ENCODE data around the gene POU5F1.
"Not testable (repeated sequence)": the region's sequence is repeated elsewhere in the genome, so short reads cannot be mapped to it uniquely, and the experiment has no call there.

POU5F1 gene

GRCh38 chr6:31197559-31198305 is 27.2 kb upstream of the POU5F1 start:
- no peaks in the 10 kb centered on the region for H3K36me3 ChIP-seq (ENCODE audit: insufficient read depth)
- peak overlapping the region; percentile 96 for H3K27ac ChIP-seq
- peaks cover 20% of the 10 kb centered on the region; the same call in 1 of the 2 replicates for H3K79me2 ChIP-seq (ENCODE audit: insufficient read depth, low read depth)
- no peaks in the 10 kb centered on the region for H3K27me3 ChIP-seq (ENCODE audit: insufficient read depth, low read depth)
- peak overlapping the region; percentile 95 for H3K9ac ChIP-seq
- peak overlapping the region; percentile 64 for H2AFZ ChIP-seq (ENCODE audit: low read depth)
- no peaks in the 10 kb centered on the region for H4K20me1 ChIP-seq (ENCODE audit: insufficient read depth)
- peaks cover 42% of the 10 kb centered on the region for H3K4me1 ChIP-seq (ENCODE audit: low read depth, poor library complexity, severe bottlenecking)
- TF ChIP-seq CTCF (conservative IDR thresholded peaks at IDR 0.05; ENCODE audit: low read depth, low read length), result no peak
- no peak overlapping the region for H3K4me3 ChIP-seq (IDR thresholded peaks at IDR 0.05; ENCODE audit: insufficient read depth, low read depth, low read length)
- H3K4me2 ChIP-seq, result peak overlapping the region; percentile 71; the same call in 1 of the 2 replicates

GRCh38 chr6:31196251-31197022 is 26.0 kb upstream of the POU5F1 start:
- not testable (repeated sequence) for H3K4me3 ChIP-seq (IDR thresholded peaks at IDR 0.05; ENCODE audit: insufficient read depth, low read depth, low read length); H3K27me3 ChIP-seq (ENCODE audit: insufficient read depth, low read depth); H3K36me3 ChIP-seq (ENCODE audit: insufficient read depth); H3K9ac ChIP-seq; H2AFZ ChIP-seq (ENCODE audit: low read depth); H4K20me1 ChIP-seq (ENCODE audit: insufficient read depth)
- H3K79me2 ChIP-seq (ENCODE audit: insufficient read depth, low read depth), result peaks cover 20% of the 10 kb centered on the region; the same call in 1 of the 2 replicates
- 0 out of 2 replicates have a peak overlapping the region, but pooled peaks have one; percentile 96 for H3K27ac ChIP-seq
- peaks cover 38% of the 10 kb centered on the region for H3K4me1 ChIP-seq (ENCODE audit: low read depth, poor library complexity, severe bottlenecking)
- peak overlapping the region; percentile 10; the same call in 1 of the 2 replicates for H3K4me2 ChIP-seq

GRCh38 chr6:31195308-31195979 is 25.0 kb upstream of the POU5F1 start:
- not testable (repeated sequence) for H3K27me3 ChIP-seq (ENCODE audit: insufficient read depth, low read depth); H4K20me1 ChIP-seq (ENCODE audit: insufficient read depth); H3K36me3 ChIP-seq (ENCODE audit: insufficient read depth); H3K27ac ChIP-seq; H3K4me3 ChIP-seq (IDR thresholded peaks at IDR 0.05; ENCODE audit: insufficient read depth, low read depth, low read length); H3K9ac ChIP-seq; H3K4me2 ChIP-seq; H2AFZ ChIP-seq (ENCODE audit: low read depth)
- Histone ChIP-seq H3K79me2 (ENCODE audit: insufficient read depth, low read depth) (peaks cover 18% of the 10 kb centered on the region; the same call in 1 of the 2 replicates), H3K4me1 (ENCODE audit: low read depth, poor library complexity, severe bottlenecking) (peaks cover 42% of the 10 kb centered on the region)

GRCh38 chr6:31194061-31194834 is 23.8 kb upstream of the POU5F1 start:
- no peaks in the 10 kb centered on the region for H3K36me3 ChIP-seq (ENCODE audit: insufficient read depth)
- H3K27me3 ChIP-seq (ENCODE audit: insufficient read depth, low read depth), result no peaks in the 10 kb centered on the region
- peaks cover 39% of the 10 kb centered on the region for H3K4me1 ChIP-seq (ENCODE audit: low read depth, poor library complexity, severe bottlenecking)
- H3K4me3 ChIP-seq (IDR thresholded peaks at IDR 0.05; ENCODE audit: insufficient read depth, low read depth, low read length), result no peak overlapping the region
- H4K20me1 ChIP-seq (ENCODE audit: insufficient read depth), result no peaks in the 10 kb centered on the region
- H3K27ac ChIP-seq, result no peak overlapping the region
- TF ChIP-seq CTCF (conservative IDR thresholded peaks at IDR 0.05; ENCODE audit: low read depth, low read length), result no peak
- H3K4me2 ChIP-seq, result no peak overlapping the region
- no peak overlapping the region for H3K9ac ChIP-seq
- H2AFZ ChIP-seq (ENCODE audit: low read depth), result no peak overlapping the region
- peaks cover 8% of the 10 kb centered on the region; the same call in 1 of the 2 replicates for H3K79me2 ChIP-seq (ENCODE audit: insufficient read depth, low read depth)

GRCh38 chr6:31193206-31193605 is 22.7 kb upstream of the POU5F1 start:
- peaks cover 32% of the 10 kb centered on the region for H3K4me1 ChIP-seq (ENCODE audit: low read depth, poor library complexity, severe bottlenecking)
- H2AFZ ChIP-seq (ENCODE audit: low read depth), result no peak overlapping the region
- no peak overlapping the region for H3K4me2 ChIP-seq
- no peak overlapping the region for H3K4me3 ChIP-seq (IDR thresholded peaks at IDR 0.05; ENCODE audit: insufficient read depth, low read depth, low read length)
- H3K27me3 ChIP-seq (ENCODE audit: insufficient read depth, low read depth), result no peaks in the 10 kb centered on the region
- no peak overlapping the region for H3K9ac ChIP-seq
- no peak overlapping the region for H3K27ac ChIP-seq
- no peaks in the 10 kb centered on the region for H3K79me2 ChIP-seq (ENCODE audit: insufficient read depth, low read depth)
- H3K36me3 ChIP-seq (ENCODE audit: insufficient read depth), result no peaks in the 10 kb centered on the region
- H4K20me1 ChIP-seq (ENCODE audit: insufficient read depth), result no peaks in the 10 kb centered on the region
- no peak for TF ChIP-seq CTCF (conservative IDR thresholded peaks at IDR 0.05; ENCODE audit: low read depth, low read length)
